ENCODE results near the gene SLC16A13.
"Not testable (repeated sequence)": the region's sequence is repeated elsewhere in the genome, so short reads cannot be mapped to it uniquely, and the experiment has no call there.

SLC16A13 gene

DNA sequence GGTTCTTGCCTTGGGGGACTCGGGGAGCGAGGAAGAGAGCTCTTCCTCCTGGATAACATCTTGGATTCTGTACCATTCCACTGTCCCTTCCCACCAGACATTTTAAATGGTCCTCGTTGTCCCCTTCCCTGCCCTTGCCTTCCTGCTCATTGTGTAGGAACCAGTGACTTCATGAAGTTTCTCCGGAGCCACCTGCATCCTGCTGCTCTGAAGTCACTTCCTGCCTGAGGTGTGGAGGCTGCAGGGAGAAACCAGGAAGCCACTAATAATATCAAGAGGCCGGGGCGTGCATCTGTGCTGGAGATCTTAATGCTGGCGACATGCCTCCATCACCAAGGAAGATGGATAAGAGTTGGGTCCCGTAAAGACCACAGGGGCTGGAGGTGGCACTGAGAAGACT lies 6.2 kb upstream of the SLC16A13 start:
- DNase-seq (ENCODE audit: low spot score) = no peak

DNA sequence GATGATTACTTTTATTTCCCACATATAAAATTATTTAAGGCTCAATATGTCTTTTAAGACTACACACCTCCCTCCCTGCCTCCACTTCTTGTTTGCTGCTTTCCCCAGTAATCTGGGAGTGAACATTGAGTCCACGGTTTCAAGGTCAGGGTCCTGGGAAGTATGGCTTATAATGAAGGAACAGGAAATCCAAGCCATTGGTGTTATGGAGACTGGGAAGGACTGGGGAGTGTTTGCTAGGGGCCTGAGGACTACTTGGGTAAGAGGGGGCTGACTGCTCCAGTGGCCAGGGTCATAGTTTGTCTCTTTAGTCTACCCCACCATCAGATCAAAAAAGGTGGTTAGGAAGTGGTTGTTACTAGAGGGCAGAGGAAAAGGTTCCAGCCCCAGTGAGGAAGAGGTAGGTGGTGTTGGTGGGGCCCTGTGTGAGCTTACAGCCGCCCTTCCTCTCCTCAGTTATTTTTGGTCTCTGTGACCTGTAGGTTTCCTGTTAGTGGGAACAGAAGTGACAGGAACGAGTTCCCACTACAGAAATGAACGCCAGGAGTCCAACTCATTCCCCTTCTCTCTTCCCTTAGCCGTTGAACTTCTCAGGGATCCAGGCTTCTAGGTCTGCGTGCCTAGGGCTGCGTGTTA lies 742 bp upstream of the SLC16A13 start:
- no peak for DNase-seq (ENCODE audit: low spot score)

DNA sequence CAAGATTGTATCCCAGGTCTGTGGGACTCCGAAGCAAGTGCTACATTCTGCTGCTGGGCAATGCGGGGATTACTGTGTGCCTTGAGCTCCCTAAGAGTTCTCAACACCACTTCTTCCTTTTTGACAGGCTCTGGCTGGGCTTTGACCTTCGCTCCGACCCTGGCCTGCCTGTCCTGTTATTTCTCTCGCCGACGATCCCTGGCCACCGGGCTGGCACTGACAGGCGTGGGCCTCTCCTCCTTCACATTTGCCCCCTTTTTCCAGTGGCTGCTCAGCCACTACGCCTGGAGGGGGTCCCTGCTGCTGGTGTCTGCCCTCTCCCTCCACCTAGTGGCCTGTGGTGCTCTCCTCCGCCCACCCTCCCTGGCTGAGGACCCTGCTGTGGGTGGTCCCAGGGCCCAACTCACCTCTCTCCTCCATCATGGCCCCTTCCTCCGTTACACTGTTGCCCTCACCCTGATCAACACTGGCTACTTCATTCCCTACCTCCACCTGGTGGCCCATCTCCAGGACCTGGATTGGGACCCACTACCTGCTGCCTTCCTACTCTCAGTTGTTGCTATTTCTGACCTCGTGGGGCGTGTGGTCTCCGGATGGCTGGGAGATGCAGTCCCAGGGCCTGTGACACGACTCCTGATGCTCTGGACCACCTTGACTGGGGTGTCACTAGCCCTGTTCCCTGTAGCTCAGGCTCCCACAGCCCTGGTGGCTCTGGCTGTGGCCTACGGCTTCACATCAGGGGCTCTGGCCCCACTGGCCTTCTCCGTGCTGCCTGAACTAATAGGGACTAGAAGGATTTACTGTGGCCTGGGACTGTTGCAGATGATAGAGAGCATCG lies 2.4 kb downstream of the SLC16A13 start:
- no peak for DNase-seq (ENCODE audit: low spot score)

DNA sequence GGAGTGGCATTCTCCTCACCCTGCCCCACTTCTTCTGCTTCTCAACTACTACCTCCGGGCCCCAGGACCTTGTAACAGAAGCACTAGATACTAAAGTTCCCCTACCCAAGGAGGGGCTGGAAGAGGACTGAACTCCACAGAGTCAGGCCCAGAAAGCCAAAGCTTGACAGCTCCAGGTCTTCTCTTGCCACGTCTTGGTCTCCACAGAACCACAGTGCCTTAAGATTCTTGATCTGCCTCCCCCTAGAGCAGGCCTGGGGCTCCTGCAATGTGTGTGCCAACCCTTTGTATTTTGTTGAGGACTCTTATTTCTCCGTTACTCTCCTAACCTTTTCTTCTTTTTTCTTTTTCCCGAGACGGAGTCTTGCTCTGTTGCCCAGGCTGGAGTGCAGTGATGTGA lies 4.0 kb downstream of the SLC16A13 start:
- no peak for DNase-seq (ENCODE audit: low spot score)

DNA sequence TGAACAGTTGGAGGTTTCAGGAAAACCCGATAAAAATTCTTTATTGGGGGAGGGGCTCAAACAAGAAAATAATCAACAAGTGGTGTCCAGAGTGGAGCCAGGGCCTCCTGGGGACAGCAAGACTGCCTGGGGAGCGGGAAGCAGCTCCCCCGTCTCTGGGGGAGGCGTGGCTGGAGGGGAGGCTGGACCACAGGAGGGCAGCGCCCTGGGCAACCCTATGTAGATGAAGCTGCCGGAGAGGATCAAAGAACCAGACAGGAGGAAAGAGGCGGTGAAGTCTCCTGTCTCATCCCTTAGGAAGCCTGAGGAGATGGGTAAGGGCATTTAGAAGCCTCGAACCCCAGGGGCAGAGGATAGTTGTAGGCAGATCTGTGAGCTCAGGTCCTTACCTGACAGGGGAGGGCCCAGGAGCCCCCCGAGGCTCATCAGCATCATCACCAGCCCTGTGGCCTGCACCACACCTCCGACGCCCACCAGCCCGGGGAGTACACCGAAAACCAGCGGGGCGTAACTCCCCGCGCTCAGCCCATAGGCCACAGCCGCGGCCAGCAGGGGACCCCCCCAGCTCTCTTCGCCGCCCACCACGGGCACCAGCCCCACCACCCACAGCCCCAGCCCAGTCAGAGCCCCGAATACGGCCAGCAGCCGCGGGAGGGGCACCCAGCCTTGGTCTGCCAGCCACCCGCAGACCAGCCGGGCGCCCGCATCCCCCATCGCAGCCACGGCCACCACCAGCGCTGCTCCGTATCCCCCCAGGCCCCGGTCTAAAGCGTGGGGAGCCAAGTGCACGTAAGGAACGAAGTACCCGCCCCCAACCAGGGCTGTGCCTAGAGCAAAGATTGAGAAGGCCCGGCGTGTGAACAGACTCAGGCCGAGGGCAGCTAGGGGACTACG lies 6.0 kb downstream of the SLC16A13 start:
- DNase-seq (ENCODE audit: low spot score) = no peak

DNA sequence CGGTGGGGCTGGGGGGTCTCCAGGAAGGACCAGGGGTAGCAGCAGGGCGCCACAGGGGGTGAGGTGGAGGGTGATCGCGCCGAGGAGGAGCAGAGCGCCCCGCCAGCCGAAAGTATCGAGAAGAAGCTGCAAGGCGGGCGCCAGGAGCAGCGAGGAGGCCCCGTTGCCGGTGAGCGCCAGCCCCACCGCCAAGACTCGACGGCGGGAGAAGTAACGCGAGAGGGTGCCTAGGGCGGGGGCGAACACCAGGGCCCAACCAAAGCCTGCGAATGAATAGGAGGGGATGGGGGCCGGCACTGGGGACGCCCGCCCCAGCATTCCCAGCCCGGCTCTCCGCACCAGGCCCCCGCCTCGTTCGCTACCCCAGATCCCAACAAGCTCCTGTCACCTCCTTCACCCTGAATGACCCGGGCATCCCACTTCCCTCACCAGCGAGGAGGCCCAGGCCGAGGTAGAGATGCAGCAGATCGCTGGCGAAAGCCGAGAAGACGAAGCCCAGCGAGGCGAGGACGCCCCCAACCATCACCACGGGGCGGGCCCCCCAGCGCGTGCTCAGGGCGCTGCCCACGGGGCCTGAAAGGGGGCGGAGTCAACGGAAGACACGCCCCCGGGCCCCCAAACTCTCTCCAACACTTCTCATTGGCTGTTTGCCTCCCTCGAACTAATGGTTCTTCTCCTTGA lies 6.8 kb downstream of the SLC16A13 start:
- DNase-seq (ENCODE audit: low spot score) = no peak

DNA sequence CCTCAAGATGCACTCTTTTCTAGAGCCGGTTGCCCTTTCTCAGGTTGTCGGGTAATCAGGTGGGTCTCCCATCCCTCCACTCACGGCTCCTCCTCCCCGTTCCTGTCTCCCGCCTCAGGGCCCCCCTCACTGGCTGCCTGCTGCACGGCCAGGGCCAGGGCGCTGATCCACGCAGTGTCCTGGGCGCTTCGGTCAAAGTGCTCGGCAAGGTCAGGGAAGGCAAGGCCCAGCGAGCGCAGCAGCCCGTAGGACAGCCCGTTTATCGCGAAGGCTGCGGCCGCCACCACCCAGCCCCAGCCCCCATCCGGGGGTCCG lies 7.3 kb downstream of the SLC16A13 start:
- no peak for DNase-seq (ENCODE audit: low spot score)

DNA sequence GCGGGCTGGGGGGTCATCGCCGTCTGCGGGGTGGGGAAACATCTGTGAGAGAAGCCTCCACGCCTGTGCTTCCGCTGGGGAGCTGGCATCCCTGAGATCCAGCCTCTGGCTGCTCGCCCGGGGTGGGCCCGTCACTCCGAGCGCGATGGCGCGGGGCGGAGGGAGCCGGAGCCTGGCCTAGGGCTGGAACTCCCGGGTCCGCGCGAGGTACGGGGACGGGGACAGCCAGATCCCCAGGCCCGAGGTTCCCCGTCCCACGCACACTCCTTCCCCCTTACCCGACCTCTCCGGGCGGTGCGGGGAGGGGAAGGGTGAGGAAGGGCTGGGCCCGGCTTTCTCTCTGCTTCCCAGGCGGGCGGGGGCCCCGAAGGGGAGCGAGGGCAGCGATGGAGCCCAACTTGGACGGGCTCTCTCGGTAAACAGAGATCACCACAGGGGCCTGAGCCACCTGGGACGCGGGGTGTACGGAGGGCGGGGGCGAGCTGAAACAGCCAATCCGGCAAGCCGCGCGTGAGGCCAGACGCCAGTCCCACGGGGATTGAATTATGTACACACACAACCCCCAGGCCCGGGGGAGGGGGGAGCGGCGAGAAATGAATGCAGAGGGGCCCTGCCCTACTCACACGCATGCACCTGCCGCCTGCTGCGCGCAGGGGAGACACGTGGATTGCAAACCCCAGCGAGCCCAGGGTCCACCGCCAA lies 7.8 kb downstream of the SLC16A13 start, which contains the start of gene SLC16A11:
Gene SLC16A11 (minus strand): TSS at position 596 of the 702 bp plus-strand sequence. CDS start 579 bp downstream, at position 17.
- no peak for DNase-seq (ENCODE audit: low spot score)

DNA sequence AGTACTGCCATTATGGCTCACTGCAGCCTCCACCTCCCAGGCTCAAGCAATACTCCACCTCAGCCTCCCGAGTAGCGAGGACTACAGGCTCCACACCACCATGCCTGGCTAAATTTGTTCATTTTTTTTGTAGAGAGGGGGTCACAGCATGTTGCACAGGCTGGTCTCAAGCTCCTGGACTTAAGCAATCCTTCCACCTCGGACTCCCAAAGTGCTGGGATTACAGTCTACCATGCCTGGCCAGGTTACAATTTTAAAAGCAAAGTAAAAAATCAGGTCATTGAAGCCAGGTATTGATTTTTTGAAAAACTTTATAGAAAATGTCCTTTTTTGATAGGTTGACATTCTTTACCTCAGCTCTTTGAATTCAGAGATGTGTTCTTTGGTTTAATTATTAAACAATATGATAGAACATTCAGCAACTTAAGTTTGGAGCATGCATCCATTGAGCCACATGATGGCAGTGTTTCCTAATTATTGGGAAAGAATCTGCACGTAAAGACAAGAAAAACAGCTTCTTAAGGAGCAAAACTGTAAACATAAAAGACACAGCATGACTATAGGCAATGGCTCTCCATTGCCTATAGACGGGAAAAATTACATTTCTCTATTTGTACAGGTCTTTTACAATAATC lies 9.8 kb downstream of the SLC16A13 start:
- DNase-seq (ENCODE audit: low spot score) = peak; percentile 77

DNA sequence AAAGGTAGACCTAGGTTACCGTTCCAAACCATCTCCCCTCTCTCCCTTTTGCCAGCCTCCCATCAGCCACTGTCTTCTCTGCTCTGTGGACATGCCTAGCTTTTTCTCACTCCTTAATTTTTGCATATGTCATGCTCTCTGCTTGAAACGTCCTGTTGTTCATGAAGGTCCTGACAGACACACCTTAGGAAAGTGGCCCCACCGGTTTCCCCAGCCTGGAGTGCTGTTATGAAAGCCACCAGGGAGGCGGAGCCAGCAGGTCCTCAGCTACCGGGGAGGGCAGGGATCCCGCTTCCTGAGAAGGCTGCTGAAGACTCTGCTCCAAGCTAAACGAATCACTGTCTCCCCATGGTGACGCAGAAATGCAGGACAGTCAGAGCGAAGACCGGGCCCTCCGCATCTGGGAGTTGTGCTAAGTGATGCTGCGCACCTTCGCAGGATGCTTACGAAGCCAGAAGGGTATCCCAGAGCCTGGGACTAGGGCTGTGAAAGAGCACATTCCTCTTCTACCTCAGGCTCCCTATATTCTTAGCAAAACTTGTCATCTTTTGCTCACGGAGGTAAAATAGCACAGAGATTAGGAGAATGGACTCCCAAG lies 10.4 kb downstream of the SLC16A13 start:
- DNase-seq (ENCODE audit: low spot score) = no peak

DNA sequence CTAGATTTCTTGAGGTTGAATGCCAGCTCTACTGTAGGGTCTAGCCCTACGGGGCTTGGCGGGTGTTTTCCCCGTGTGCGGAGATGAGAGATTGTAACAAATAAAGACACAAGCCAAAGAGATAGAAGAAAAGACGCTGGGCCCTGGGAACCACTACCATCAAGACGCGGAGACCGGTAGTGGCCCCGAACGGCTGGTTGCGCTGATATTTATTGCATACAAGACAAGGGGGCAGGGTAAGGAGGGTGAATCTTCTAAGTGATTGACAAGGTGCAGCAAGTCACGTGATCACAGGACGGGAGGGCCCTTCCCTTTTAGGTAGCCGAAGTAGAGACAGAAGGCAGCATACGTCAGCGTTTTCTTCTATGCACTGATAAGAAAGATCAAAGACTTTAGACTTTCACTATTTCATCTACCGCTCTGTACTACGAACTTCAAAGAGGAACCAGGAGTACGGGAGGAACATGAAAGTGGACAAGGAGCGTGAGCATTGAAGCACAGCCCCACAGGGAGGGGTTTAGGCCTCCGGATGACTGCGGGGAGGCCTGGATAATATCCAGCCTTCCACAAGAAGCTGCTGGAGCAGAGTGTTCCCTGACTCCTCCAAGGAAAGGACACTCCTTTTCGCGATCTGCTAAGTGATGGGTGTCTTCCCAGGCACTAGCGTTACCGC lies 11.0 kb downstream of the SLC16A13 start:
- not testable (repeated sequence) for DNase-seq (ENCODE audit: low spot score)

DNA sequence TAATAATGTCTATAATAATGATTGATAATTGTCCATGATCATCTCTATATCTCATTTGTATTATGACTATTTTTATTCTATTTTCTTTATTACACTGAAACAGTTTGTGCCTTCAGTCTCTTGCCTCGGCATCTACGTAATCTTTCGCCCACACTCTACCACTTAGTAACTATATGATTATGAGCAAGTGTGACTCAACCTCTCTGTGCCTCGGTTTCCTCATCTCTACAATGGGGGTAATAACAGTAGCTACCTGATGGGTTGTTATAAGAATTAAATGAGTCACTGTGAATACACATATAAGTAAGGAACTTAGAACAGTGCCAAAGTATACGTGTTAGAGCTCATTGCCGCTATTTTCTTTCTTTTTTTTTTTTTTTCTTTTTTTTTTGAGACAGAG lies 11.8 kb downstream of the SLC16A13 start:
- no peak for DNase-seq (ENCODE audit: low spot score)

DNA sequence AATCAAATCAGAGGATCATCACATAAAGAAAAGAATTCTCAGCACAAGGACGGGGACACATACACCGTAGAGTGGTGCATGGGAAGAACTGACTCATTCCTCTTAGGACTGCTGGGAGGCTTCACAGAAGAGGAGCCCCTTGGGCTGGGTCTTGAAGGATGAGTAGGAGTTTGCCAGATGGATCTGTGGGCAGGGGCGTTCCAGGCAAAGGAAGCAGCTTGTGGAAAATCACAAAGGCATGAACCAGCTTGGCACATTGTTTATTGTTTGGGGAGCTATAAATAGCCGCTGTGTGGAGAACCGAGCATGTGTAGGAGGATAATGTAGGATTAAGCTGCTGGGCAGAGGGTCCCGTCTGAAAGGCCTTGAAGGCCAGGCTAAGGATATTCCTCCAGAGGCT lies 13.2 kb downstream of the SLC16A13 start:
- no peak for DNase-seq (ENCODE audit: low spot score)

DNA sequence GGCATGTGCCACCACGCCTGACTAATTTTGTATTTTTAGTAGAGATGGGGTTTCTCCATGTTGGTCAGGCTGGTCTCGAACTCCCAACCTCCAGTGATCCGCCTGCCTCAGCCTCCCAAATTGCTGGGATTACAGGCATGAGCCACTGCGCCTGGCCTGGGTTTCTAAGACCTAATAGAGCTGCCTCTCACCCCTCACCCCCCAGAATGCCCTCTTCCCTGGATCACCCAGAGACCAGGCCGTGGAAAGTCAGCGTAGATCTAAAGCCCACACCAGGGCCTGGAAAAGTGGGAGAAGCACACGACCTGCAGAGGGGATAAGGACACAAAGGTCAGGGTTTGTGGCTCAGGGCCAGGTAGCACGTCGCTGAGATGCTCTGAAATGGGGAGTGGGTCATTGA lies 14.8 kb downstream of the SLC16A13 start:
- DNase-seq (ENCODE audit: low spot score) = not testable (repeated sequence)

DNA sequence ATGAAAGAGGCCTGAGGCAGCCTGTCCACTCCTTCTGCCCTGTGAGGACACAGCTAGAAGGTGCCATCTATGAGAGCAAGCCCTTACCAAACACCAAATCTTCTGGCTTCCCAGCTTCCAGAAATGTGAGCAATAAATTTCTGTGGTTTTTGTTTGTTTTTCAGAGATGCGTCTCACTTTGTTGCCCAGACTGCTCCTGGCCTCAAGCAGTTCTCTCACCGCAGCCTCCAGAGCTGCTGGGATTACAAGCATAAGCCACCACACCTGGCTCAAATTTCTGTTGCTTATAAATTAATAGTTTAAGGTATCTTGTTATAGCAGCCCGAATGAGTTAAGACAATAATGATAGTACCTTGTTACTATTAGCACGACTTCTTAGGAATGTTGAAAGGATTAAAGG lies 20.6 kb downstream of the SLC16A13 start:
- DNase-seq (ENCODE audit: low spot score) = no peak

DNA sequence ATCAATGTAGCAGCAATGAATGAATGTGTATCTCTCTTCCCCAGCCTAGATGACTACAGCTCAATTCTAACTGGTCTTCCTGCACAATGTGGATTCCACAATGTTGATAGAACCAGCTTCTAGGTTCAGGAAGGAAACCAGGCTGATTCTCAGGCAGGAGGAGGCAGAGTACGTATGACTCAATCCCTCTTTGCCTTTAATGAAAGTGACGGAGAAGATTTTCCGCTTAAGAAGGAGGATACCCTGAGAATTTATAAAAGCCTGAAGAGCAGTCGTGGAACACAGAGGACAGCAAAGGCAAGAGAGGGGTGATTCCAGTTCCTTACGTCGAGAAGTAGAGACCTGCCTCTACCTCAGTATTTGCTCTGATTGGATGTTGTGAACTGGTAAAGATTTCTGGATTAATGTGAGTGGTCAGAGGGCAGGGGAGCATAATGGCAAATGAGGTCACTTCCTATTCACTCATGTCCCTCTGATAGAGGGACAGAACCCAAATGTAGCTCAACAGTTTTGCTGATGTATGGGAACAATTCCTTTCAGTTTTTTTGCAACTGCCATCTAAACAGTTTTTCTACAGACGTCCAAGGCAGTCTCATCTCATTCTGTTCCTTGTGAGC lies 23.1 kb downstream of the SLC16A13 start:
- no peak for DNase-seq (ENCODE audit: low spot score)

DNA sequence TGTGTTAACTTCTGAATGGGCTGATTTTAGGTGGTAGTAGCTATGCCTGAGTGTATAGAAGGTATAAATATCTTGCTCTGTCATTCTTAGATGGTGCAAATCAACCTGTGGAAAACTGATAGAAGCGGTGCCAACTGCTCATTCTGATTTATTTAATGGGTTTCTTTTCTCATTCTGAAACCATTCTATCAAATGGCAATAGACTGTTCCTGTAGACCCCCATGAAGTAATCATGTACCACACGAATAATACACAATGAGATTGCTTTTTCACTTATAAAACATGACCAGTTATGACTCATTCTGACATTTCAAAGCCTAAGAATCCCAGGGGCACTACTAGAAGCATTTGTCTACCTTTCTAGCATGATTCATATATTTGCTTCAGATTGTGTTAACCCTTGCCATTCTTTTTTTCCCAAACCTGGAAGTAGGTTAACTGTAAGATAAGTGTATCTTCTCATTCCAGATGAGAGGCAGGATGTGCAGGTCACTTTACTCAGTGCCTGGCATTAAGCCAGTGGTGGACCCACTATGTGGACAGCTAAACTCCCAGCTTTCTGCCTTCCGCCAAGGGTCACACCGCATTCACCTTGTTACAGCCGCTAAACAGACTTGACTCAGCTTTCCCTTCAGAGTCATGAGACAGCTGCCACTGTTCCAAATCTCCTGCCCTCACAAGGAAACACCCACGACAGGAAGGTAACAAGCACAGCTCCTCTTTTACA lies 24.5 kb downstream of the SLC16A13 start:
- peak; percentile 81 for DNase-seq (ENCODE audit: low spot score)

DNA sequence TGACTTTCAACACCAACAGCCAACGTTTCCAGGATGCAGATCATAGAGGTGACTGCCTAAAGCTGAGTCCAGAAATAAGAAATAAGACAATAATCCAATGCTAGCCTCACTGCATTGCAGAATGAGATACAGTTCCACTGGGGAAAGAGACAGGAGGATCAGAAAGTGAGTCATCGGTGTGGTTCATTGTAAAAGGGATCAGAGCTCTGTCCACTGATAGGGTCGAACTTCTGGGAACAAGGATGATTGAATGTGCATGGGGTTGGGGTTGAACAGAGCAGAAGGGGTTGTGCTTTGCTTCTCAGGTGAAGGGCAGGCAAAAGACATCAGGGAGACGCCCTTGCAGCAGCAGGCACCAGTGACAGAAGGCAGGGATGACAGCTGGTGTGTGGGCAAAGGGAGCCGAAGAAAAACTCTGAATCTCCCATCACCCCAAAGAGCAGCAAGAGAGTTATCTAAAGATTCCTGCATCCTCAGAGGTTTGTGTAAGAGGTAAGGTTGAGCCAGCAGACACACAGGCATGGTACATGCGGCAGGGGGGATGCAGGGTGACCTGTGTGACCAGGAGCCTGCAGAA lies 27.8 kb downstream of the SLC16A13 start:
- no peak for DNase-seq (ENCODE audit: low spot score)

DNA sequence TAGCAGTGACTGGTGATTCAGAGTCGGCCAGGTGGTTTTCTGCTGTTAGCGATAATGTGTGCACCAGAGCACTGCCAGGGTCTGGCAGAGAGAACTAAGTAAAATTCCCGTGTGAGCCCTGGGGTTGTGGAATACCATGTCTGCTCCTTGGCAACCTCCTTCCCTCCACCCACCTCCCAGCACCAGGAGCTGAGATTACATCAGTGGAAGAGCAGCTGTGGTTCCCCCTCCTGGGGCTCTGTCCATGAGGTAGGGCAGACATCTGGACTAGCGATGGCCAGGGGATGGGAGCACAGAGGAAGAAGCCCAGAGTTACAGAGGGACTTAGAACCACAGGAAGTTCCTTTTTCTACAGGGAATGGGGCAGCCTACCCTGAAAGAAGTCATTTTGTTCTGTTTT lies 28.4 kb downstream of the SLC16A13 start:
- DNase-seq (ENCODE audit: low spot score) = no peak

Measured in RKO (cell line).